Ascending aorta (tissue), 2 donors: ENCODE data around the gene DROSHA. TPM values are rescaled to one million over a fixed set of nuclear protein-coding genes. Genes with fewer than 3 reads are reported as not detected.

Source experiments
- DNase-seq, 2 donors: peaks; one replicate each; pipeline ENCODE4 v3.0.0-alpha.2; 2019; ENCODE audit warnings: low spot score in 2 of 2
- H3K27ac ChIP-seq, 2 donors: fragments of 200-600 bp; sonication (generic); one replicate each; pipeline ENCODE4 v1.5.1; 2016 to 2017; ENCODE audit warnings: mild to moderate bottlenecking in 1 of 2
- H3K27me3 ChIP-seq: fragments of 200-600 bp; sonication (generic); one replicate; pipeline ENCODE4 v1.5.1; 2017
- H3K36me3 ChIP-seq, 2 donors: fragments of 200-600 bp; sonication (generic); one replicate each; pipeline ENCODE4 v1.5.1; 2016
- H3K4me1 ChIP-seq, 2 donors: fragments of 200-600 bp; sonication (generic); one replicate each; pipeline ENCODE4 v1.5.1; 2016 to 2017; ENCODE audit warnings: mild to moderate bottlenecking in 1 of 2
- H3K4me3 ChIP-seq, 2 donors: fragments of 200-600 bp; sonication (generic); one replicate each; pipeline ENCODE4 v1.5.1; 2016 to 2017; ENCODE audit warnings: mild to moderate bottlenecking in 1 of 2
- H3K9me3 ChIP-seq, 2 donors: fragments of 200-600 bp; sonication (generic); one replicate each; pipeline ENCODE4 v1.5.1; 2016
- CTCF ChIP-seq, 3 experiments: fragments of 200-600 bp in 2 of 3; fragments of 450-650 bp in 1 of 3; sonication (generic) in 2 of 3; IDR thresholded peaks; one replicate each; pipeline ENCODE4 v1.5.1; 2016 to 2019; ENCODE audit warnings: antibody characterized with exemption in 3 of 3, mild to moderate bottlenecking in 1 of 3, moderate library complexity in 1 of 3
- intact Hi-C: fragments of 100-400 bp; cut with DNase I; formaldehyde crosslinking; loops from one replicate; pipeline ENCODE4 v1.15.1; 2023
- total RNA-seq: library from RNA; depleted of rRNA; stranded (reverse); fragments of >200 nt; gene quantifications from one replicate; pipeline ENCODE4 v1.1.0, GENCODE V29; 2016

Gene DROSHA
- total RNA-seq, 1 donor from 2014 or later, result 54.9 TPM

- Histone ChIP-seq H3K4me3 (no peak overlapping the region), H3K36me3 (peaks cover 14 to 53% of the 10 kb centered on the region in 2 donors), H3K9me3 (no peaks in the 10 kb centered on the region), H3K27ac (no peak overlapping the region), H3K27me3 (no peaks in the 10 kb centered on the region), H3K4me1 (no peaks in the 10 kb centered on the region)
- TF ChIP-seq CTCF (IDR thresholded peaks at IDR 0.05), result no peak
- DNase-seq, result no peak
- intact Hi-C loops, result no loop called here
Measured at GRCh38 chr5:31469466-31469865, 62.4 kb downstream of the DROSHA start.

GRCh38 chr5:31465291-31465690 lies 66.6 kb downstream of the DROSHA start:
- no peak for DNase-seq
- no peaks in the 10 kb centered on the region for H3K9me3 ChIP-seq
- peaks cover 29 to 66% of the 10 kb centered on the region in 2 donors for H3K36me3 ChIP-seq
- TF ChIP-seq CTCF (IDR thresholded peaks at IDR 0.05), result no peak
- no peaks in the 10 kb centered on the region for H3K4me1 ChIP-seq
- H3K27me3 ChIP-seq, result no peaks in the 10 kb centered on the region
- intact Hi-C loops, result no loop called here
- no peak overlapping the region for H3K4me3 ChIP-seq
- no peak overlapping the region for H3K27ac ChIP-seq

GRCh38 chr5:31464081-31464480 lies 67.8 kb downstream of the DROSHA start:
- TF ChIP-seq CTCF (IDR thresholded peaks at IDR 0.05), result no peak
- H3K4me3 ChIP-seq, result no peak overlapping the region
- H3K27ac ChIP-seq, result no peak overlapping the region
- no peak for DNase-seq
- intact Hi-C loops, result no loop called here
- no peaks in the 10 kb centered on the region for H3K4me1 ChIP-seq
- no peaks in the 10 kb centered on the region for H3K27me3 ChIP-seq
- peaks cover 33 to 78% of the 10 kb centered on the region in 2 donors for H3K36me3 ChIP-seq
- no peaks in the 10 kb centered on the region for H3K9me3 ChIP-seq

- intact Hi-C loops, result no loop called here
- H3K36me3 ChIP-seq, result peaks cover 39 to 86% of the 10 kb centered on the region in 2 donors
Measured at GRCh38 chr5:31463351-31463750, 68.5 kb downstream of the DROSHA start.

GRCh38 chr5:31459594-31459993 lies 72.3 kb downstream of the DROSHA start:
- intact Hi-C loops, result no loop called here
- H3K4me1 ChIP-seq, result no peaks in the 10 kb centered on the region
- no peak for DNase-seq
- no peak for TF ChIP-seq CTCF (IDR thresholded peaks at IDR 0.05)
- peaks cover 41 to 89% of the 10 kb centered on the region in 2 donors for H3K36me3 ChIP-seq
- H3K4me3 ChIP-seq, result no peak overlapping the region
- peaks cover 0 to 18% of the 10 kb centered on the region in 2 donors for H3K9me3 ChIP-seq
- no peak overlapping the region for H3K27ac ChIP-seq
- no peaks in the 10 kb centered on the region for H3K27me3 ChIP-seq

More at GRCh38 chr5:31463351-31463750, 68.5 kb downstream of the DROSHA start:
- no peak overlapping the region for H3K4me3 ChIP-seq
- H3K27ac ChIP-seq, result no peak overlapping the region
- H3K4me1 ChIP-seq, result no peaks in the 10 kb centered on the region
- no peaks in the 10 kb centered on the region for H3K9me3 ChIP-seq
- no peak for TF ChIP-seq CTCF (IDR thresholded peaks at IDR 0.05)
- H3K27me3 ChIP-seq, result no peaks in the 10 kb centered on the region
- DNase-seq, result no peak

- no peak for DNase-seq
- intact Hi-C loops, result no loop called here
- peaks cover 38 to 70% of the 10 kb centered on the region in 2 donors for H3K36me3 ChIP-seq
Measured at GRCh38 chr5:31455172-31455571, 76.7 kb downstream of the DROSHA start.

More at GRCh38 chr5:31455172-31455571, 76.7 kb downstream of the DROSHA start:
- TF ChIP-seq CTCF (IDR thresholded peaks at IDR 0.05), result no peak
- Histone ChIP-seq H3K27ac (no peak overlapping the region), H3K4me3 (no peak overlapping the region), H3K4me1 (no peaks in the 10 kb centered on the region), H3K9me3 (peaks cover 0 to 18% of the 10 kb centered on the region in 2 donors), H3K27me3 (no peaks in the 10 kb centered on the region)
